ENCODE results near the gene ZBTB7C.

The ZBTB7C gene

DNA sequence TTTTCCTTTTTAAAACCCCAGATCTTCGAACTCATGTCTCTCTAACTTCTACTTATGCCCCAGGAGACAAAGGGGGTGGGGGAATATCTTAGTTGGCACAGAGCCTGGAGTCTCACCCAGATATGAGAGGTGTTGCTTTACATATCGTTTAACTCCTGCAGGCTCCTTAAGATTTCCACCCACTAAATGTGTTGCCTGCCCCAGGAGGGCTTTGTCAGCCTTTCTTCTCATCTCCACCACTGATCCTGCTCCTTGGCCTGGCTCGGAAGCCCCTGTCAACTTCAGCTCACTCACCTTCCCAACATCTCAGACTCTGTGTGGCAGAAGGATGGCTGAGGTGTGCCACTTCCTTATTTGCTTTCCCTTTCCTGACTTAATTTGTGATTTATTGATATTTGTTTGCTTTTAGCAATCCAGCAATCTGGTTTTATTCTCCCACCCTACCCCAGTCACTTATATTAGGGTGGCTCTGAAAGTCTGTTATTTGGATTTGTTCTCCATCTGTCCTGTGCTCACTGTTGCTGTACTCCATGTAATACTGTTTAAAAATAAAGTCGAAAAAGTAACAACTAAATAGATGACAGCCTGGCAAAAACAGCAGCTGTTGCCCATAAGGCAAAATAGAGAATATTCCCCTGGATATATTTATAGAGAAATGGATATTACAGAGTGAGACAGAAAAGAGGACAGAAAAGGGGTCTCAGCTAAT is 200.6 kb downstream of the ZBTB7C start:
- DNase-seq: no peak

DNA sequence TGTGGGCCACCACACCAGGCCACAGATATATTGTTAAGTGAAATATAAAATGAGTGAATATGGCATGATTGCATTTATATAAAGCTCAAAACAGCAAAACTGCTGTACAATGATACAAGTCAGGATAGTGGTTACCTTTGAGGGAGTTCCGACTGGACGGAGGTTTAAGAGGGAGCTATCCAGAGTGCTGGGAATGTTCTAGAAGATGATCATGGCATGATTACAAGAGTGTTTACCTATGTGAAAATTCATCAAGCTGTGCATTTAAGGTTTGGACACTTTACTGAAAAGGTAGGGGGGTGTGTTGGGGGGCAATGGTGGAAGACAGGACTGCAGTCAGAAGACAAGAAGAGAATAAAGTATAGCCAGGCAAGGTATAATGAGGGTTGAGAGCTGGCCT is 201.4 kb downstream of the ZBTB7C start:
- DNase-seq: no peak

DNA sequence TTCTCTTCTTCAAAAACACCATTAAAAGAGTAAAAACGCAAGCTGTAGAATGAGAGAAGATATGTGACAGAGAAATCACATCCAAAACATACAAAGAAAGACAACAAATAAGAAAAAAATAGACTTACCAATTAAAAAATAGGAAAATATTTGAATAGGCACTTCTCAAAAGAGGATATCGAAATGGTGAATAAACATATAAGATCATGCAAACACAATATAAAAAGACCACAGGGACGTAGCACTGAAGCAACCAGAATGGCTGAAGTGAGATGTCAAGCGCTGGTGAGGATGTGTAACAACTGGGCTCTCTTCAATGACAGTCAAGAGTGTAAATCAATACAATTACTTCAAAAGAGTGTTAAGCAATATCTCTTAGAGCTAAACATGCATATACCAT is 202.3 kb downstream of the ZBTB7C start:
- no peak for DNase-seq

DNA sequence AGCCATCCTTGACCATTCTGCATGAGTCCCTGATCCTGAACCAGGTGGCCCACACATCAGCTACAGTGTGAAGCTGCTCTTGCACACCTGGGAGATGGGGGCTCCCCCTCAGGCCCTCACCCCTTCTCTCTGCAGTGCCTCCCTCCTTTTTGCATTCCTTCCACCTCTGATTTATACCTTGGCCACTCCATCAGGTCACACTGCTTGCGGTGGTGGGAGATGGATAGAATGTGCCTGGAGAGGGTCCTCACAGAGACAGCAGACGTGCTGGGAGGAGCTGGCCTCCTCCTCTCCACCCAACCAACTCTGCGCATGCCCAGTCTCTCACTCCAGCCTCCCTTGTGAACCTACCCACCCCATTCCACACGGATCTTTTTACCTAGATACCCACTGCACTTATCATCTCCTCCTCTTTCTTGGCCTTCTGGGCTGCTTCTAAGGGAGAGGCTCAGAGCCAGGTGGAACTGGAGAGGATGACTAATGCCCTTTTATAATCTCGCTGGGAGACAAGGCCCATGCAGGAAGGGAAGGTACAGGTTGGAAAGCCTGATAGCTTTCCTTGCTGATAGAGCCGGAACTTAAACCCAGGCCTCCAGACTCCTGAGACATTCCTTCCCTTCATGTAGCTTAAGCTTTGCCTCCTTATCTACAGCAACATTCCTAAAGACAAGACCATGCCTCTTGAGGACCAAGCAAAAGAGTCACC is 205.1 kb downstream of the ZBTB7C start:
- no peak for DNase-seq

DNA sequence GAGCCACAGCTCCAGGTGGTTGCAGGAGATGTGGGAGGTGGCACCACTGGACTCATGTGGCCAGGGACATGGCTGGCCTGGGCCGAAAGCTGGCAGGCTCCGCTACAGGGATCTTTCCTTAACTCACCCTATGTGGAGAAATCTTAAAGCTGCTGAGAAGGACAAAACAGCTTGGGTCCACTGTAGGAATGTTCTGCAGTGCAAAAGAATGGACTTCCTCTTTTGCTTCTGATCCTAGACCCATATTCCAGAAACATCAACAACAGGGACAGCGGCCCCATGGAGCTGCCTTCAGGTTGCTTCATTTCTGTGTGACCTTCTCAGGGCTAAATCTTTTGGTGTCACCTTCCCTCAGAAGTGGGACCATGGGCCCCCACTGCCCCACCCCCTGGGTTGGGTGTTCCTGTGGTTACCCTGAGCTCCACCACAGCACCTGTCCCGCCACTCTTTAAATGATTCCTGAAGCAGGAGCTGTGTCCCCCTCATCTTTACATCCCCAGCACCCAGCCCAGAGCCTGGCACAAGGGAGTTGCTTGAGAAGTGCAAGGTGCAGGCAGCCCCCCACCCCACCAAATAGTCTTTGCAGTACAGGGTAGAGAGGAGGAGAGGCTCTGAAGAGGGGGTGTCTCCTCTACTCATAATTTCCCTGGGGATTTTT is 205.8 kb downstream of the ZBTB7C start:
- DNase-seq: no peak

DNA sequence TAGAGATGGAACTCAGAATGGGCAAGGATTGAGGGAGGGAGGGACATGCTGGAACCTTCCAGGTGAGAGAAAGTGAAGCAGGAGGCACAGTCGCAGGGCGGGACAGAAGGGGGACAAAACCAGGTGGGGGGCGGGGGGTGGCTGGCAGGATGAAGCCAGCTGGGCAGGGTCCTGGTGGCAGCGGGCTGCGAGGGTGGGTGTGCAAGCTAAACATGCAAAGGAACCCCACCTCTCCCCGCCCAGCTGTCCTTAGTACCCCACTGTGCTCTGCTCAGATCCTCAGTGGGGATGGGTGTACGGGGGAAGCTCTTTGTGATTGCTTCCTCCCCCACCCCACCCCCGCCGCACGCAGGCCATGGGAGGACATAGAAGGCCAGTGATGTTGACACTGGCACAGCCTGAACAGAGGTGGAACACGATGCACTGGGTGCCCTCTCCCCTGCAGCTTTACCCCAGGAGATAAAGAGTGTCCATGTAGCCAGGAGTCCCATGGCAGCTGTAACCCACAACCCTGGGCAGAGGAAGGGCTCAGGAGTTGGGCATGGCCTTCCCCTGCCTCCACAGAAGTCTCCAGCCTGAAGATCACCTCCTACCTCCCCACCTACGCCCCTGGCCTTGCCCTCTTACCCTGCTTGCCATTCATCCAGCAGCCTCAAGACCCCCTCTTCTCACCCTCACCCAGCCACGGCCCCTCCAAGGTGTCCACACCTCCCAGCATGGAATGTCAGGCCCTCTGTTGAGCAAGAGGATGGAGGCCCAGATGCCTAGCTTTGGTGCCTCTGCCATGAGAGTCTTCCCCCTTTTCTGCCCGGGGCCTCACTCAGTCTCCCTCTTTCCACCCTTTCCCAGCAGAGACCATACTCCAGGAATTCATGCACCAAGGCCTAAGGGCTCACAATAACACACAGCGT is 206.6 kb downstream of the ZBTB7C start:
- no peak for DNase-seq

DNA sequence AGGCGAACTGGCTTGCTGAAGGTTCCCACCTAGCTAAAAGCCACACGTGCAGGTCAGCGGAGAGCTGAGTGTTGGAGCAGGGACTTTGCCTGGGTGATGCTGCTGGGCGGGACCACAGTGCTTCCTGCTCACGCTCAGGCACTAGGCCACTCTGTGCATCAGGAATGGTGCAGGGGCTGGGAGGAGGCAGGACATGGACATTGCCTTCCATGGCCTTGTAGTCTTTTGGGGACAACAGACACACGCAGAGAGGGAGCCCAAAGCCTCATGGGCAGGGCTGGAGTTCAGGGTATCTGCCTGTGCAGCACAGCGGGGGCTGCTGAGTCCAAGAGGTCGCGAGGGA is 207.2 kb downstream of the ZBTB7C start:
- no peak for DNase-seq

DNA sequence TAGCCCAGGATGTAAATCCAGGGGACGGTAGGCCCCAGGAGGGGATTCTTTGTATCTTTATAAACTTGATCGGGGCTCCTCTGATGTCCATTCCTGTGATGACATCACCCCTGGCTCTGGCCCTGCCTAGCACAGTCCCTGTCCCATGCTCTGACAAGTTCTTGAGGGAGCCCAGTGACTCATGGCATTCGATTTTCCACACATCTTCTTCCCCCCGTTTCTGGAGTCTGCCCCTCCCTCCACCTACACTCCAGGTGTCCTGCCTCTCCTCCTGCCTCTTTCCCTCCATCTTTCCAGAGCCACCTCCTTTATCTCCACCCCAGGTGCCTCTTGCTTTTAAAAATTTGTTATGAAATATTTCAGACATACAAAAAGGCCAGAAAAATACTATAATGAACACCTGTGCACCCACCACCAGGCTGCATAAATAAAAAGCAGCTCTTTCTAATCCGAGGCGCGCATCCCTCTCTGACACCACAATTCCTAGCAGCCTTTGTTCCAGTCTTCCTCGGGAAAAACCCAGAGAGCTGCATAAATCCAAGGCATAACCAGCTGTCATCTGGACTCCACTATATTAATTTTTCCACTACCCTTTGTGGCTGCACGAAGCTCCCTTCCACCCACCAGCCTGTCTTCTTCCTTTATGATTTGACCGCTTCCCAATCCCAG is 207.7 kb downstream of the ZBTB7C start:
- no peak for DNase-seq

DNA sequence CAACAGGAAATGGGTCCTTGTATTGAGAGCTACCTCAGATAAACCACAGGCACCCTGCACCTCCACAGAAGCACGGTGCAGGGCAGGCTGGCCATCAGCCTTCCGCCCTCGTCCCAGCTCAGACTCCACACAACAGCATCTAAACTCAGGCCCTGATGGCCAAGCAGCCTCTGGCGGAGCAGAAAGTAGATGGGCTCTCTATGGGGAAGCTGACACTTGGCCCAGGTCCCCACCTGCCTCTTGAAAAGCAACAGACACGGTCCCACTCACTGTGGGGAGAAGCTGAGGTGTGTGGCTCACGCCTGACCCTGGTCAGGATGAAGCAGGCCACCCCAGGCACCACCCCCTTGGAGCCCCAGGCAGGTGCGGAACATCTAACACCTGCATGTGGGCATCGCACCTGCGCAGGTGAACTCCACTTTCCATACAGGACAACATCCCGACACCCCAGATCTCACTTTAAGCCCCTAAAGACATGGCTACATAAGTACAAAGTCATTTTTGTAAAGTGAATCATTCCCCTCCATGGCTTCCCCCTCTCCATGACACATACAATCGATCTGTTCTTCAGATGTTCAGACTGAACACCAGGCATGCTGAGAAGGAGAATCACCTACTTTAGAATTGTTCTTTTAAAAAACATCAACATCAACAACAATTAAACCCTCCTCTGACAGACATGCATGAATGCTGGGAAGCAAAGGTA is 208.4 kb downstream of the ZBTB7C start:
- no peak for DNase-seq

DNA sequence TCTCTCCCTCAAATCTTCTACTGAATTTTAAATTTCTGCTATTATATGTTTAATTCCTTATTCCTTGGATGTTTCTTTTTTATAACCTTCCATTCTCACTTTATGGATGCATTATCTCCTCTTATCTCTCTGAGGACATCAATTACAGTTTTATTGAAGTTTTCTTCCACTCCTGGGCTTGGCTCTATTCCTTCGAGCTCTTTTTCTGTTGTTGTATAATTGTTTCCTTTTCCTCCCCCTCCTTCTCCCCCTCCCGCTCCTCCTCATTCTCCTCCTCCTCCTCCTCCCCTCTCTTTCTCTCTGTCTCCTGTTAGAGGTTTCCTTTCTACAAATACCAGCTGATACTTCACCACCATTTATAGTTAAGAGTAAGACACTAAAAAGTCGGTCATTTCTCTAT is 209.8 kb downstream of the ZBTB7C start:
- DNase-seq: no peak

DNA sequence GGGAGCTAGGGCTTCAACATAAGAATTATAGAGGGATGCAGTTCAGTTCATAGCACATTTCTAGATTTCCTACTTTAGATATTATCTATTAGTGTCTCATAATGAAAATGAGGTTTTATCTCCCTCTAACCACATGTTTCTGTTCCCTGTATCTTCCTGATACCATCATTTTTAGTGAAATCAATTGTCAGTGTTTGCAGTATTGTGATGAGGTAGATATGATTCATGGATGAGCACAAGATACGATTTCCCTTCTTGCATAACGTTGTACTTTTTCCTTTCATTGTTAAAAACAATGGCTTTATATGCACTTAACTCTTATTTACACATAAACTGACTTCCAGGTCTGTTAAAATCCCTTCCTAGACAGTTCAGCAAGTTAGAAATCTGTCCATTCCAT is 211.4 kb downstream of the ZBTB7C start:
- no peak for DNase-seq

DNA sequence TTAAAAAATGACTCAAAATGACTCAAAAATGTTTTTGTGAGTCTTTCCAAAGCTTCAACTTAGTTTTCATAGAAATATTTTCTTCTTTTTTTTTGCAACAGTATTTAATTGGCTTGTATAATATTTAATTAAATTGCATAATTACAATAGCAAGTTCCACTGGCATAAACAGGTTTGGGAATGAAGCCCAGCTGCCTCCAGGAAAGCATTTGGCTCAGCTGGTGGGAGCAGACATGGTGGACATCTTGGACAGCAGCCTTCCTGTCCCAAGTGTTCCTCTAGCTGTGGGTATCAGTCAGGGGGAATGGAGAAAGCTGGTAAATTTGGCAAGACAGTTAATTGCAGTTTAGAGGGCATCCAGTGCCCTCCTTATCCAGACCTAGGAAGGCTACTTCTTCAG is 213.4 kb downstream of the ZBTB7C start:
- no peak for DNase-seq

DNA sequence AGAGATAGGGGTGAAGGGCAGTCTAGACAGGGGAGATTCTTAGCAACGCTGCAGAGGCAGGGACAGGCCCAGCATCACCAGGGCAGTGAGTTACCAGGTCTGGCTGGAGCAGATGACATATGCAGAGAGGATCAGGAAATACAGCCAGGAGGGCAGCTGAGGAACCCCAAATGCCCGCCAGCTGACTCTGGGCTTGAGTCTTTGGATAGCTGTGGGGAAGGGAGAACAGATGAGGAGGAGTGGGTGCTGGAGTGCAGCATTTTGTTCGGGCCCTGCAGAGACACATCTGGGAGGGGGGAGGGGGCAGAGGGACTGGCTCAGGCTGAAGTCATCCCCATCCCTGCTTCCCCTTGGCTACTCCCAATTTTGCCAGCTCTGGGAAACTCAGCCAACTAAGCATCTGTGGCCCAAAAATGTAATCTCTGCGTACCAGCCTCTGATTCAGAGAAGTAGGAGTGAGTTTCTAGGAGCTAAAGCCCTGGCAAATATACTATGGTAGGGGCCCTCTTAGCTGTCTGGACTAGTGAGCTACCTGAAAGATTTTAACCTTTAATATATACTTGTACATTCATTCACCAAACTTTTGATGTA is 214.5 kb downstream of the ZBTB7C start:
- DNase-seq: no peak

DNA sequence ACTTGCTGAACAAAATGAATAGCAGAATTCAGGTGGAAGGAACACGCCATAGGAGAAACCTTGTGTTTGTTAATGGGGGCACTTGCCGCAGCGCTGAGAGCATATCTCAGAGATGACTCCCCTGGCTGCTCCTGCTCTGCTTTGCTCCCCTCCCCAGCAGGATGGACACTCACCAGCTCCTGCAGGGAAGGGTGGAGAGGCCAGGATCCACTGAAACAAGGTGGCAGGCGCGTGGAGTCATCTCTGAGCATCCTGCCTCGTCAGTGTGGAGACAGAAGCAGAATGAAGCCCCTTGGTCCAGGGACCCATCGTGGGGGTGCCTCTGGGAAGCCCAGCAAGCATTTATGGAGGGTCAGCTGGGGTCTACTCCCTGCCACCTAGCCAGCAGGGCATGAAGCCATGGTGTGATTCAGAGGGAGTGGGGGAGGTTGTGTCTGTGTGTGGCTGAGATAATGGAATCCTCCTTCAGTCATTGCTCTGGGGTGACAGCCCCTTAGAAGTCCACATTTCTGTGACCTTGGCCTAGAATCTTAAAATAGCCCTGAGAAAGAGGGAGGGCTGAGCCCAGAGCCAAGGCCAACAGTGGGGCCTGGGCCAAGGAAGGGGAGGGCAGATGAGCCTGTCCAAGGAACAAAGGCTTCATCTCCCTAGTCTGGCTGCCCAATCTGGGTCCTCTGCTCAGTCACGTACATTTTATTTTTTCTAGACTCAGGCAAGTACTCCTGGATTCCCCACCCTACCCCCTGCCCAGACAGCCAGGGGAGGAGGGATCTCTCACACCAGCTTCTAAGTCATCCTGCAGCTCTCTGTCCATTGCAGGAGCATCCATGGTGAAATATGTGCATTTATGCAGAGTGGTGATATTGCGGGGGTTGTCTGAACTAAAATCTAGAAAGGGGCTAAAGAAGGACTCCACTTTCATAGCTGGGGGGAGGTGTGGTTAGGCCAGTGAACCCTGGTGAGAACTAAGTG is 215.4 kb downstream of the ZBTB7C start:
- no peak for DNase-seq

DNA sequence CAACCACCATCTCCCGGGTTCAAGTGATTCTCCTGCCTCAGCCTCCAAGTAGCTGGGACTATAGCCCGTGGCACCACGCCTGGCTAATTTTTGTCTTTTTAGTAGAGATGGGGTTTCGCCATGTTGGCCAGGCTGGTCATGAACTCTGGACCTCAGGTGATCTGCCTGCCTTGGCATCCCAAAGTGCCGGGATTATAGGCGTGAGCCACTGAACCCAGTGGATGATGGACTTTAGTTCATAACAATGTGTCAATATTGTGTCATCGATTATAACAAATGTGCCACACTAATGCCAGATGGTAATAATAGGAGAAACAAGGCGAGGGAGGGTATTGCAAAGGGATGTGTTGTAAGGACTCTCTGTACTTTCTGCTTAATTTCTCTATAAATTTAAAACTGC is 216.6 kb downstream of the ZBTB7C start:
- no peak for DNase-seq

DNA sequence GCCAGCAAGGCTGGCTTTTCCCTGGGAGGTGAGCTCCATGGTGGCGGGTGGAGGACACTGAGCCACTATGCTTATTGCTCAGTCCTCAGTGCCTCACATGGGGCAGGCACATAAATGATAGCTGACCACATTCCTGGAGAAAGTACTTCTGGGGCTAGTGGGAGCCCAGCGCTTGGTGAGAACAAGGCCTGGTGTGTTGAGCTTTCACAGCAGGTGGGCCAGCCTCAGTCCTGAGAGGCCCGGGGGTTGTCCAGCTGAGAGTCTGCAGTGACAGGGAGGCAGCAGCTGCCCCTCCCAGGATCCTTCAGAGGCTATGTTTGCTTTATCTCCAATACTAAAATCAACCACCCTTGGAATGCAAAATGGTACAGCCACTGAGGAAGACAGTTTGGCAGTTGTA is 217.7 kb downstream of the ZBTB7C start:
- no peak for DNase-seq

DNA sequence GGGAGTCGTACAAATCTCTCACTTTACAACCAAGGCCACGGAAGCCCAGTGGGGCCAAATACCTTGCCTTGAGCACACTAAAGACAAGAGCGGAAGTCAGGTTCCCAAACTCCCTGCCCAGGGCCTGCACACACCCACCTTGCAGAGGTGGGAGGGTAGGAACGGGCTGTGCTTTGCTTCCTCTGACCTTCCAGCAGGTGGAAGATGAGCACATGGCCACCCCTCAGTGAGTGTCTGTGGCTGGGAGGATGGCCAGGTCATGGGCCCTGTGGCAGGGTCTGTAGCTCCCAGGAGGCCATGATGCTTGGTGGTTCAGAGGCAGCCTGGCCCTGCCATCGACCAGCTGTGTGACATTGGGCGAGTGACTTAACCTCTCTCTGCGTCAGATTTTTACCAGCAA is 218.2 kb downstream of the ZBTB7C start:
- no peak for DNase-seq

DNA sequence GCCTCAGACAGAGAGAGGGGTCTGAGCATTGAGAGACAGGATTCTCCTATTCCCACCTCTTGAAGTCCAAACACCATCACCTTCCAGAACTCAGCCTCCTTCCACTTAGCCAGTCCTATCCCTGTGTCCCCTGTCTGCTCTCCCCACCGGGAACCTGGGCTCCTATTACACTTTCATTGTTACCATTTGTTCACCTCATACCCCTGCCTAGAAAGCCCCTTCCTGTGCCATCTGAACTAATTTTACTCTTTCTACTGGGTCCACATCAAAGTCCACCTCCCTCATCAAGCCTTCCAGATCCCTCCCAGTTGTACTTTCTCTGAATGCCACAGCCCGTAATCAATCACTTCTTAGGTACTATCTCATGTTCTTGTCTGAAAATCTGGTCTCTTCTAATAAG is 220.6 kb downstream of the ZBTB7C start:
- DNase-seq: no peak

DNA sequence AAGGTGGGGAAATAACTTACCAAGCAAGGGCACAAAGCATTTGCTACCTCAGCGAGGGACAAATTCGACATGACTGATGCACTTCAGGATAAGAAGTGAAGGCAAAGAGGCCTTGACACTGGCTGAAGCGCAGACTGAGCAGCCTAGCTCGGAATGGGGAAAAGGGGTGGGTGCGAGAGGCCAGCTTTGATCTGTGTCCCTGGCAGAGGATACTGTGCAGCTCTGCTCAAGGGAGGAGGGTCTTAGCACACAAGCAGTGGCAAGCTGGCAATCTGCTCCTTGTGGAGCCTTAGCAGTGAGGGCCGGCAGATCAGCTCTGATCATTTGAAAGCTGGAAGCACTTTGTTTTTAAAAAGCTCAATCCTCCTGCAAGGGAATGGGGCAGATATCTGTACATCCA is 222.3 kb downstream of the ZBTB7C start:
- DNase-seq: no peak

DNA sequence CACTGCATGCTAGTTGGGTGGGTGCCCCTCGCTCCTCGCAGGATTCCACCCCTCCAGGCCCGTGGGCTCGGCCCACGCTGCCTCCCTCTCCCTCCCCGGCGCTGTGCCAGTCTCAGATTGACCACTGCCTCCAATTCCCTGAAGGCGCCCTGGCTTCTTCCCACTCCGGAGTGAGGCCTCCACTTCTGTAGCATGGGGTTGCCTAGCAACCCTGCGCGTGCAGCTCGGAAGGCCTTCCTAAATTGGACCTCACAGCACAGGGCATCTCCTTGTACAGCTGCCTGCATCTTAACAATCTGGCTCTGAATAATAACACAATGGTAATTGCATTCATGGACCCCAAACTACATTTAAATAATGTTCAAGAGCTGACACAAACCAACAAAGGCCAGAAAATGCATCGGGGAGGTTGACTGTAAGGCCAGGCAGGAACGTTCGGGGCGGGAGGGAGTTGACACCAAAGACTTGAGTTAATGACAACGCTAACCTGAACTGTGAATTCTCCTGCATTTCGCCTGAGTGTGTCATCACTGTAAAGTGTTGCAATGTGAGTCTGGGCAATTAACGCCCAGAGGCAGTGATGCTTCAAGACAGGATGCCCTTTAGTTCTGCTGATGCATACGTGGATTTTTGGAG is 222.9 kb downstream of the ZBTB7C start:
- no peak for DNase-seq
